HG03354 (cell line): ENCODE measurements around the gene CCBE1.
"Not testable (repeated sequence)": the region's sequence is repeated elsewhere in the genome, so short reads cannot be mapped to it uniquely, and the experiment has no call there.

Experiments
- ATAC-seq: cut with Tn5 transposase; IDR thresholded peaks from one replicate; pipeline ENCODE4 v1.9.1; 2021; ENCODE audit warnings: mild to moderate bottlenecking; ENCODE audit not compliant: unreplicated experiment, poor library complexity, severe bottlenecking

The CCBE1 gene

GRCh38 chr18:59717291-59717690 is 20.1 kb upstream of the CCBE1 start:
- ATAC-seq = no peak

GRCh38 chr18:59715966-59716369 is 18.7 kb upstream of the CCBE1 start:
- no peak for ATAC-seq

GRCh38 chr18:59715445-59715844 is 18.2 kb upstream of the CCBE1 start:
- ATAC-seq = no peak

GRCh38 chr18:59714096-59714495 is 16.9 kb upstream of the CCBE1 start:
- not testable (repeated sequence) for ATAC-seq

GRCh38 chr18:59712311-59712710 is 15.1 kb upstream of the CCBE1 start:
- no peak for ATAC-seq

- no peak for ATAC-seq
Observed at GRCh38 chr18:59708988-59709387, 11.8 kb upstream of the CCBE1 start.

- ATAC-seq = no peak
Observed at GRCh38 chr18:59707306-59707705, 10.1 kb upstream of the CCBE1 start.

GRCh38 chr18:59706499-59706898 is 9.3 kb upstream of the CCBE1 start:
- ATAC-seq = no peak

- ATAC-seq = no peak
Observed at GRCh38 chr18:59705145-59705544, 7.9 kb upstream of the CCBE1 start.

- no peak for ATAC-seq
Observed at GRCh38 chr18:59704146-59704545, 6.9 kb upstream of the CCBE1 start.

- no peak for ATAC-seq
Observed at GRCh38 chr18:59701272-59701671, 4.0 kb upstream of the CCBE1 start.

GRCh38 chr18:59700535-59700967 is 3.3 kb upstream of the CCBE1 start:
- ATAC-seq = no peak

GRCh38 chr18:59699750-59700534 is 2.7 kb upstream of the CCBE1 start:
- ATAC-seq = no peak

- no peak for ATAC-seq
Observed at GRCh38 chr18:59699061-59699460, 1.8 kb upstream of the CCBE1 start.

- peak; percentile 44 for ATAC-seq
Observed at GRCh38 chr18:59696311-59697235, 650 bp downstream of the CCBE1 start.

- no peak for ATAC-seq
Observed at GRCh38 chr18:59695551-59695950, 1.7 kb downstream of the CCBE1 start.

- no peak for ATAC-seq
Observed at GRCh38 chr18:59694824-59695223, 2.4 kb downstream of the CCBE1 start.

- no peak for ATAC-seq
Observed at GRCh38 chr18:59691996-59692395, 5.2 kb downstream of the CCBE1 start.

- no peak for ATAC-seq
Observed at GRCh38 chr18:59690996-59691395, 6.2 kb downstream of the CCBE1 start.

GRCh38 chr18:59690186-59690982 is 6.8 kb downstream of the CCBE1 start:
- ATAC-seq = no peak
